GM18499 (cell line): ENCODE measurements around the gene RPP38.

Experiments used
- ATAC-seq: cut with Tn5 transposase; IDR thresholded peaks from one replicate; pipeline ENCODE4 v1.9.1; 2021; ENCODE audit warnings: moderate number of reproducible peaks; ENCODE audit not compliant: insufficient read depth, unreplicated experiment

Gene RPP38

GRCh38 chr10:15106352-15107013 is 9.3 kb downstream of the RPP38 start:
- ATAC-seq = no peak

GRCh38 chr10:15112657-15113056 is 15.5 kb downstream of the RPP38 start:
- no peak for ATAC-seq

GRCh38 chr10:15113766-15114165 is 16.6 kb downstream of the RPP38 start:
- no peak for ATAC-seq

- no peak for ATAC-seq
These were observed 19.1 kb downstream of the RPP38 start for GRCh38 chr10:15116225-15116624.

GRCh38 chr10:15118615-15119014 is 21.5 kb downstream of the RPP38 start:
- ATAC-seq = no peak

- no peak for ATAC-seq
These were observed 23.4 kb downstream of the RPP38 start for GRCh38 chr10:15120523-15120922.

- ATAC-seq = no peak
These were observed 24.6 kb downstream of the RPP38 start for GRCh38 chr10:15121707-15122106.

GRCh38 chr10:15122477-15123030 is 25.4 kb downstream of the RPP38 start:
- ATAC-seq = peak; percentile 88

GRCh38 chr10:15123749-15124184 is 26.6 kb downstream of the RPP38 start:
- ATAC-seq = no peak

- no peak for ATAC-seq
These were observed 27.0 kb downstream of the RPP38 start for GRCh38 chr10:15124190-15124589.

- no peak for ATAC-seq
These were observed 27.8 kb downstream of the RPP38 start for GRCh38 chr10:15124908-15125307.

GRCh38 chr10:15131330-15131729 is 34.2 kb downstream of the RPP38 start:
- no peak for ATAC-seq

GRCh38 chr10:15136129-15137035 is 39.2 kb downstream of the RPP38 start:
- ATAC-seq = no peak

- no peak for ATAC-seq
These were observed 39.8 kb downstream of the RPP38 start for GRCh38 chr10:15137036-15137359.

GRCh38 chr10:15137636-15138035 is 40.5 kb downstream of the RPP38 start:
- ATAC-seq = no peak

- ATAC-seq = no peak
These were observed 43.5 kb downstream of the RPP38 start for GRCh38 chr10:15140698-15141097.

GRCh38 chr10:15141136-15142054 is 44.2 kb downstream of the RPP38 start:
- ATAC-seq = peak; percentile 85

GRCh38 chr10:15144788-15145187 is 47.6 kb downstream of the RPP38 start:
- ATAC-seq = no peak

GRCh38 chr10:15146366-15146765 is 49.2 kb downstream of the RPP38 start:
- ATAC-seq = no peak

- no peak for ATAC-seq
These were observed 50.6 kb downstream of the RPP38 start for GRCh38 chr10:15147594-15148392.
